OCI-LY3 (cell line): ENCODE results near the gene ELAVL4.

Experiments
- H2AFZ ChIP-seq: fragments of 200-600, 300-600 bp; shearing (Covaris generic); 2 replicates; pipeline ENCODE4 v1.6.0; 2014; ENCODE audit warnings: antibody characterized with exemption, low read depth, low read length
- H3K27ac ChIP-seq: fragments of 200-600, 300-600 bp; sonication (generic); 2 replicates; pipeline ENCODE4 v1.5.1; 2014; ENCODE audit warnings: mild to moderate bottlenecking, low read length, moderate library complexity, mixed read lengths
- H3K27me3 ChIP-seq: fragments of 200-600, 300-600 bp; sonication (generic); 2 replicates; pipeline ENCODE4 v1.6.1; 2014; ENCODE audit warnings: low read depth, low read length, mixed read lengths
- H3K36me3 ChIP-seq: fragments of 200-600, 300-600 bp; sonication (generic); replicated peaks from 2 replicates; pipeline ENCODE3; 2014; ENCODE audit warnings: low read depth, low read length, mixed read lengths
- H3K4me1 ChIP-seq: fragments of 300-600, 200-600 bp; sonication (generic); 2 replicates; pipeline ENCODE4 v1.6.1; 2014; ENCODE audit warnings: low read length, mixed read lengths
- H3K4me2 ChIP-seq: fragments of 200-600, 300-600 bp; sonication (generic); 2 replicates; pipeline ENCODE4 v1.6.1; 2014; ENCODE audit warnings: low read length, mixed read lengths
- H3K4me3 ChIP-seq: fragments of 300-600, 200-600 bp; sonication (generic); 2 replicates; pipeline ENCODE4 v1.5.1; 2014; ENCODE audit warnings: antibody characterized with exemption, mild to moderate bottlenecking, low read length, moderate library complexity
- H3K79me2 ChIP-seq: fragments of 300-600, 200-600 bp; shearing (Covaris generic); 2 replicates; pipeline ENCODE4 v1.6.1; 2014; ENCODE audit warnings: mild to moderate bottlenecking, low read length, mixed read lengths
- H3K9ac ChIP-seq: fragments of 300-600, 200-600 bp; shearing (Covaris generic); 2 replicates; pipeline ENCODE4 v1.6.0; 2014; ENCODE audit warnings: mild to moderate bottlenecking, low read length, moderate library complexity
- H3K9me3 ChIP-seq: fragments of 200-600, 300-600 bp; shearing (Covaris generic); 2 replicates; pipeline ENCODE4 v1.6.1; 2014; ENCODE audit warnings: low read length, mixed read lengths; ENCODE audit not compliant: insufficient read depth
- H4K20me1 ChIP-seq: fragments of 200-600, 300-600 bp; sonication (generic); 2 replicates; pipeline ENCODE4 v1.6.1; 2016; ENCODE audit warnings: low read length, mixed read lengths; ENCODE audit not compliant: insufficient read depth
- CTCF ChIP-seq: fragments of 200-600, 300-600 bp; sonication (generic); IDR thresholded peaks from 2 replicates; pipeline ENCODE4 v1.5.1; 2014; ENCODE audit warnings: antibody characterized with exemption, low read length, low read depth
- EZH2phosphoT487 ChIP-seq: fragments of 200-600 bp; shearing (Covaris generic); IDR thresholded peaks from 2 replicates; pipeline ENCODE4 v1.6.1; 2018; ENCODE audit warnings: antibody characterized with exemption, mixed run types, low read depth

ELAVL4 gene

DNA sequence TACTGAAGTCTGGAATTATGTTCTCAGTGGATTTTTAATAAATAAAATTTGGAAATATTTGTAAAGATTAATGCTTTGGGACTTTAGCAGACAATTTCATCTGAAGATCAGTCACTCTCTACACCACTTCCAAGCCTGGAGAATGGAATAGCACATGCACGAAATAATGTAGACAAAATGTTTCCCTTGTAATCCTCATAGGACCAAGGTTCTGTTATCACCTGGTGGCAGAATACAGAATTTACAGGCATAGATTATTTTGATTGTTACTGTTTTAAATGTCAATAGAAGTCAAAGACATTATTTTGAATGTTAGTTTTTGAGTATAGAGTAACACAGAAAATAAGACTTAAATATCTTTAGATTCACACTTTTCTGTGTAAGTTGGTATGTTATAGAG lies 9.1 kb upstream of the ELAVL4 start:
- no peaks in the 10 kb centered on the region for H3K9me3 ChIP-seq
- no peaks in the 10 kb centered on the region for H3K79me2 ChIP-seq
- H3K9ac ChIP-seq: no peak overlapping the region
- no peak overlapping the region for H2AFZ ChIP-seq
- no peak overlapping the region for H3K4me3 ChIP-seq
- TF ChIP-seq EZH2phosphoT487: no peak
- TF ChIP-seq CTCF: no peak
- H3K27me3 ChIP-seq: no peaks in the 10 kb centered on the region
- H3K4me1 ChIP-seq: peaks cover 14% of the 10 kb centered on the region
- no peak overlapping the region for H3K4me2 ChIP-seq
- H3K27ac ChIP-seq: no peak overlapping the region
- H3K36me3 ChIP-seq: no peaks in the 10 kb centered on the region
- H4K20me1 ChIP-seq: no peaks in the 10 kb centered on the region

DNA sequence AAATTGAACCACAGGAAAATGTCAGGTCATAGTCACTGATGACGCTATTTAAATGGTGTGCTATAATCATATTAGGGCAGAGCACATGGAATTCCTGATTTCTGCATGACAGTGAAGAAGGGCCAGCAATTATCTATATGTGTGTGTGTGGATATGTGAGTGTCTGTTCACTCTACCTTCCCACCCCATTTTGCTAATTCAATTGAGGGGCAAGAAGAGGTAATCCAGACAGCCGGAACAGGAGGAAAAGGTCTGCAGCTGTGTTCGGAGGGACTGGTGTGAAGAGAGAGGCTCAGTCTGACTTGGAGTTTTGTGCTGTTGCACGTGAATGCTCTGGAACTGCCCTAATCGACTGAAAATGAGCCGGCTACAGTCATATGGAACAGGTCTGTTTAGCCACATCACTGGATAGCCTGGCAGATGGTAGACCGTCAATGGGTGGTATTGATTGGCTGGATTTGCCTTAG lies 5.1 kb upstream of the ELAVL4 start:
- no peak overlapping the region for H3K27ac ChIP-seq
- no peak overlapping the region for H3K9ac ChIP-seq
- no peak for TF ChIP-seq EZH2phosphoT487
- no peak for TF ChIP-seq CTCF
- H4K20me1 ChIP-seq: no peaks in the 10 kb centered on the region
- no peak overlapping the region for H3K4me3 ChIP-seq
- no peaks in the 10 kb centered on the region for H3K9me3 ChIP-seq
- H3K4me1 ChIP-seq: 0 out of 2 replicates have a peak, but pooled peaks cover 2% of the 10 kb centered on the region
- H2AFZ ChIP-seq: no peak overlapping the region
- no peaks in the 10 kb centered on the region for H3K27me3 ChIP-seq
- H3K4me2 ChIP-seq: no peak overlapping the region
- H3K79me2 ChIP-seq: no peaks in the 10 kb centered on the region
- no peaks in the 10 kb centered on the region for H3K36me3 ChIP-seq

DNA sequence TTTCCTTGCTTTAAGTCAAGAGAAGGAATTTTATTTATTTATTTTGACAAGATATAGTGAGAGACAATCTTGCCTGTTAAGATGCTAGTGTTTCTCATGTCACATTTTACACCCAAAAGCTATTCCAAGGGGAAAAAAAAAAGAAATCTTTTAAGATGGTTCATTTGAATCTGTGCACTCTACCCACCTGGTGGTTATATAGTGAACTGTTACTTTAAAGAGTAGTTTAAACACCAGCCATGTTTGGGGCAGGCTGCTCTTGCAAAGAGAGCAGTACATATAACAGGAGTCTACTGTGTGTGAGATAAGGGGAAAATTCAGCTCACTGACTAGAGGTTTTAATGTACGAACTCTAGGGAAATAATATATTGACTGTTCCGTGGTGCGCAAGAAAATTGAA lies 3.3 kb upstream of the ELAVL4 start:
- H3K9ac ChIP-seq: no peak overlapping the region
- H2AFZ ChIP-seq: no peak overlapping the region
- no peak for TF ChIP-seq CTCF
- no peaks in the 10 kb centered on the region for H3K9me3 ChIP-seq
- H3K79me2 ChIP-seq: no peaks in the 10 kb centered on the region
- H3K4me2 ChIP-seq: no peak overlapping the region
- H3K27me3 ChIP-seq: peaks cover 15% of the 10 kb centered on the region
- no peaks in the 10 kb centered on the region for H4K20me1 ChIP-seq
- H3K27ac ChIP-seq: no peak overlapping the region
- H3K4me3 ChIP-seq: no peak overlapping the region
- no peaks in the 10 kb centered on the region for H3K36me3 ChIP-seq
- H3K4me1 ChIP-seq: peaks cover 6% of the 10 kb centered on the region

DNA sequence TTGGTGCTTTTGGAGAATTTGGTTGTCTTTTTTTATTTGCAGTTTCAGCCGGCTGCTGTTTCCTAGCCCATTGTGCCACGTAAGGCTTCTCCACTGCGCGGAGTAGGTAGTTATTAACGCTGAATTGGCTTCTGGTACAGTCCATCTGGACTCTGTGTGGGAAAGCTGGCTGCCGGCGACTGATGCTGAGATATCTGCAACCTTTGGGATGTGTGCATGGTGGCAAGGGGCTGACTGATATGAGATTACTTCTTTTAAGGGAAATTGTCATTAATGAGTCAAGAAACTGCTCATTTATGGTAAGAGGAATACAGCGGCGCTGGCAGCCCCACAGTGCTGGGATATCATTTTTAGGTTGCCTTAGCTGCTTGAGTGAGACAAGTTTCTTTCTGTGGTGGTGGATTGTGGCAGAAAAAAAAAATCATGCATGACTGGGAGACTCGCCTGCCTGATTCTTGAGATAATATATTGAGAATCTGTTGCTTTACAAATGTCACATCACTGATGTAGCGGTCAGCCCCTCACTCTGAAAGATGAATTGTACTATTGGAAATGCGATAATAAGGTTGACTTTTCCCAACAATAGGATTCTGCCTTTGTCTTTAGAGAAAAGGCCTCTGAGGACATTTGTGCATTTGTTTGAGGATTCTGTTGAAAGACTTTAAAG lies 2.5 kb upstream of the ELAVL4 start:
- no peak overlapping the region for H3K9ac ChIP-seq
- H3K36me3 ChIP-seq: no peaks in the 10 kb centered on the region
- no peak overlapping the region for H2AFZ ChIP-seq
- H3K9me3 ChIP-seq: no peaks in the 10 kb centered on the region
- H3K4me1 ChIP-seq: peaks cover 12% of the 10 kb centered on the region
- H3K4me2 ChIP-seq: no peak overlapping the region
- TF ChIP-seq CTCF (no peak), EZH2phosphoT487 (no peak)
- no peaks in the 10 kb centered on the region for H4K20me1 ChIP-seq
- H3K27me3 ChIP-seq: peaks cover 20% of the 10 kb centered on the region
- H3K79me2 ChIP-seq: no peaks in the 10 kb centered on the region
- H3K4me3 ChIP-seq: no peak overlapping the region
- no peak overlapping the region for H3K27ac ChIP-seq
